ENCODE measurements around the gene GAGE12H. TPM values are rescaled to one million over a fixed set of nuclear protein-coding genes. Genes with fewer than 3 reads are reported as not detected.
A peak's percentile ranks its signal among the peaks of the same experiment; 100 is the strongest.
"Not testable (repeated sequence)": the region's sequence is repeated elsewhere in the genome, so short reads cannot be mapped to it uniquely, and the experiment has no call there.

Gene GAGE12H
- total RNA-seq, 1 experiment from 2014 or later, result not detected

DNA sequence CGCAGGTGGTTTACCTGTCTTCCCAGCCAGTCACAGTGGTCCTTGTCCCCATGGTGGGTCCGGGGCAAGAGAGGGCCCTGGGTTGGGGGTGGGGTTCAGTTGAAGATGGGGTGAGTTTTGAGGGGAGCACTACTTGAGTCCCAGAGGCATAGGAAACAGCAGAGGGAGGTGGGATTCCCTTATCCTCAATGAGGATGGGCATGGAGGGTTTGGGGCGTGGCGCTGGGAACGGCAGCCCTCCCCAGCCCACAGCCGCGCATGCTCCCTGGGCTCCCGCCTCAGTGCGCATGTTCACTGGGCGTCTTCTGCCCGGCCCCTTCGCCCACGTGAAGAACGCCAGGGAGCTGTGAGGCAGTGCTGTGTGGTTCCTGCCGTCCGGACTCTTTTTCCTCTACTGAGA is 9.4 kb downstream of the GAGE12H start, which contains the start of gene GAGE2A:
Gene GAGE2A, plus strand, starts transcription at position 301 of the 400 bp plus-strand sequence. CDS start 1,155 bp downstream, outside the sequence.
- H2AFZ ChIP-seq (ENCODE audit: low read length); H3K9me2 ChIP-seq (replicated peaks; ENCODE audit: insufficient read depth, low read length); H4K20me1 ChIP-seq (ENCODE audit: insufficient read depth, low read depth, low read length); H3K4me3 ChIP-seq (ENCODE audit: low read length); DNase-seq; H3K79me2 ChIP-seq (ENCODE audit: low read length); H3K4me1 ChIP-seq (ENCODE audit: low read length); H3K9ac ChIP-seq (ENCODE audit: low read length); H3K27ac ChIP-seq (ENCODE audit: low read length); H3K36me3 ChIP-seq (ENCODE audit: insufficient read depth, low read length); H3K9me3 ChIP-seq (ENCODE audit: low read length); H3K4me2 ChIP-seq (ENCODE audit: low read depth, low read length, poor library complexity, severe bottlenecking); H3K27me3 ChIP-seq (ENCODE audit: low read length): not testable (repeated sequence)

GRCh38 chrX:49589769-49590478 is 10.2 kb downstream of the GAGE12H start:
- not testable (repeated sequence) for DNase-seq; H3K9me3 ChIP-seq (ENCODE audit: low read length); H4K20me1 ChIP-seq (ENCODE audit: insufficient read depth, low read depth, low read length); H3K4me3 ChIP-seq (ENCODE audit: low read length); H3K27ac ChIP-seq (ENCODE audit: low read length); H3K27me3 ChIP-seq (ENCODE audit: low read length); H3K4me1 ChIP-seq (ENCODE audit: low read length); H2AFZ ChIP-seq (ENCODE audit: low read length); H3K9ac ChIP-seq (ENCODE audit: low read length); H3K4me2 ChIP-seq (ENCODE audit: low read depth, low read length, poor library complexity, severe bottlenecking); H3K36me3 ChIP-seq (ENCODE audit: insufficient read depth, low read length); H3K9me2 ChIP-seq (replicated peaks; ENCODE audit: insufficient read depth, low read length); H3K79me2 ChIP-seq (ENCODE audit: low read length)

DNA sequence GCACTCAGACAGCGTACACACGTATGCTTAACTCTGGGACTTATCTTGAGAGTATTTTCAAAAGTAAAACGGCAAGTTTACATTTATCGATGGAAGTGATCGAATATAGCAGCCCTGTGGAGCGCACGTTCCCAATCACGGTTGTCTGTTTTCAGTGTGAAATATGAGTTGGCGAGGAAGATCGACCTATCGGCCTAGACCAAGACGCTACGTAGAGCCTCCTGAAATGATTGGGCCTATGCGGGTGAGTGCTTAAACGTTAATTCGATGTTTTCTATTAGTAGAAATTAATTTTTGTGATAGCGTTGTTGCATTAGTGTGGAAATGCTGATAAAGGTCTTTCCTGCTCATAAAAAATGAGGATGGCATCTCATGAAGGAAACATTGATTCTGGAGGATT is 10.7 kb downstream of the GAGE12H start:
- H3K4me3 ChIP-seq (ENCODE audit: low read length); H3K4me1 ChIP-seq (ENCODE audit: low read length); H2AFZ ChIP-seq (ENCODE audit: low read length); DNase-seq; H3K27ac ChIP-seq (ENCODE audit: low read length); H3K9me2 ChIP-seq (replicated peaks; ENCODE audit: insufficient read depth, low read length); H4K20me1 ChIP-seq (ENCODE audit: insufficient read depth, low read depth, low read length); H3K27me3 ChIP-seq (ENCODE audit: low read length); H3K36me3 ChIP-seq (ENCODE audit: insufficient read depth, low read length); H3K4me2 ChIP-seq (ENCODE audit: low read depth, low read length, poor library complexity, severe bottlenecking); H3K9ac ChIP-seq (ENCODE audit: low read length); H3K9me3 ChIP-seq (ENCODE audit: low read length); H3K79me2 ChIP-seq (ENCODE audit: low read length): not testable (repeated sequence)

DNA sequence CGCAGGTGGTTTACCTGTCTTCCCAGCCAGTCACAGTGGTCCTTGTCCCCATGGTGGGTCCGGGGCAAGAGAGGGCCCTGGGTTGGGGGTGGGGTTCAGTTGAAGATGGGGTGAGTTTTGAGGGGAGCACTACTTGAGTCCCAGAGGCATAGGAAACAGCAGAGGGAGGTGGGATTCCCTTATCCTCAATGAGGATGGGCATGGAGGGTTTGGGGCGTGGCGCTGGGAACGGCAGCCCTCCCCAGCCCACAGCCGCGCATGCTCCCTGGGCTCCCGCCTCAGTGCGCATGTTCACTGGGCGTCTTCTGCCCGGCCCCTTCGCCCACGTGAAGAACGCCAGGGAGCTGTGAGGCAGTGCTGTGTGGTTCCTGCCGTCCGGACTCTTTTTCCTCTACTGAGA is 19.0 kb downstream of the GAGE12H start, which contains the start of gene GAGE1:
Gene GAGE1, plus strand, starts transcription at position 301 of the 400 bp plus-strand sequence. CDS start 1,155 bp downstream, outside the sequence.
- H4K20me1 ChIP-seq (ENCODE audit: insufficient read depth, low read depth, low read length); H3K9me2 ChIP-seq (replicated peaks; ENCODE audit: insufficient read depth, low read length); H3K27ac ChIP-seq (ENCODE audit: low read length); H3K9ac ChIP-seq (ENCODE audit: low read length); H3K4me3 ChIP-seq (ENCODE audit: low read length); H3K27me3 ChIP-seq (ENCODE audit: low read length); H3K4me1 ChIP-seq (ENCODE audit: low read length); H3K4me2 ChIP-seq (ENCODE audit: low read depth, low read length, poor library complexity, severe bottlenecking); DNase-seq; H3K36me3 ChIP-seq (ENCODE audit: insufficient read depth, low read length); H2AFZ ChIP-seq (ENCODE audit: low read length); H3K9me3 ChIP-seq (ENCODE audit: low read length); H3K79me2 ChIP-seq (ENCODE audit: low read length): not testable (repeated sequence)

DNA sequence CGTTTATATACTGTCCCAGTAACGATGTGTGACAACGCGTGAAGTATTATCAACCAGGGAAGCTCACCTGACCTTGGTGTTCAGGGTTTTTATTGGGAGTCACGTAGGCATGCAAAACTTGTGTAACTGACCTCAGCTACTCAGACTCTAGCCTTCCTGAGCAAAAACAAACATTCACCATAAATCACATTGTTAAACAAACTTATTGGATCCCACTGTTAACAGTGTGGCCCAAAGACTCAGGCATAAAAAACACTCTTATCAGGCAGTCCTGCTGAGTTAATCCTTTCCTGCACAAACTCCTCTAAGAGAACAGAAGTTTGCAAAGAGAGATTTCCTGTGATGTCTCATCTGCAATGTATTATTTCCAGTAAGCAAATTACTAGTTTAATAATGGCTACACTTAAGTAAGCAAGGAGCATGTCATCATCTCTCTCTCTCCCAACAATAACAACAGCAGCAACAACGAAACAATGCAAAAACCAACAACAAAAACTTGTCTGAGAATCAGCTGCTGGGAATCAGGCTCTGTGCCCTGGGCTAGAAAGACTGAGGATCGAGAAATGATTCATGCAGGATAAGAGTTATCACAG is 31.1 kb downstream of the GAGE12H start:
- no peaks in the 10 kb centered on the region for H3K79me2 ChIP-seq (ENCODE audit: low read length)
- H3K9me3 ChIP-seq (ENCODE audit: low read length), result no peaks in the 10 kb centered on the region
- no peaks in the 10 kb centered on the region for H3K27me3 ChIP-seq (ENCODE audit: low read length)
- H3K36me3 ChIP-seq (ENCODE audit: insufficient read depth, low read length), result no peaks in the 10 kb centered on the region
- no peak overlapping the region for H3K27ac ChIP-seq (ENCODE audit: low read length)
- no peak for DNase-seq
- no peak overlapping the region for H2AFZ ChIP-seq (ENCODE audit: low read length)
- H3K4me3 ChIP-seq (ENCODE audit: low read length), result no peak overlapping the region
- no peaks in the 10 kb centered on the region for H4K20me1 ChIP-seq (ENCODE audit: insufficient read depth, low read depth, low read length)
- no peak overlapping the region for H3K9ac ChIP-seq (ENCODE audit: low read length)
- no peaks in the 10 kb centered on the region for H3K4me1 ChIP-seq (ENCODE audit: low read length)
- no peaks in the 10 kb centered on the region for H3K9me2 ChIP-seq (replicated peaks; ENCODE audit: insufficient read depth, low read length)
- H3K4me2 ChIP-seq (ENCODE audit: low read depth, low read length, poor library complexity, severe bottlenecking), result no peak overlapping the region

DNA sequence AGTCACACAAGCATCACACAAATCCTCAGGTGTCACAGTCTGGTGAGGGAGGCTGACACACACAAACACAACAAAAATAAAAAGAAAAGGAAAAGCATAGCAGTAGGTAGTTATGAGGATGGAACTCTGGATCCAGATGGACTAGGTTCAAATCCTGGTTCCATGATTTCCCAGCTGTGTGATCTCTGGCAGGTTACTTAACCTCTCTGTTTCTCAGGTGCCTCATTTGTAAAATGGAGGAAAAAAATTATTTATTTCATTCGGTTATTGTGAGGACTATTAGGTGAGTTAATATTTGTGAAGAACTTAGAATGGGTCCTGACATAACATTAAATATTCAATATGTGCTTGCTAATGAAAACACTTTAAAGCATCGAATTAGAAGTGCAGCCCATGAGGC is 38.8 kb downstream of the GAGE12H start:
- Histone ChIP-seq H3K27me3 (ENCODE audit: low read length) (no peaks in the 10 kb centered on the region), H3K36me3 (ENCODE audit: insufficient read depth, low read length) (no peaks in the 10 kb centered on the region), H3K27ac (ENCODE audit: low read length) (no peak overlapping the region), H3K9me2 (replicated peaks; ENCODE audit: insufficient read depth, low read length) (no peaks in the 10 kb centered on the region), H3K4me2 (ENCODE audit: low read depth, low read length, poor library complexity, severe bottlenecking) (no peak overlapping the region), H3K79me2 (ENCODE audit: low read length) (no peaks in the 10 kb centered on the region), H3K9ac (ENCODE audit: low read length) (no peak overlapping the region), H3K9me3 (ENCODE audit: low read length) (no peaks in the 10 kb centered on the region), H3K4me3 (ENCODE audit: low read length) (no peak overlapping the region), H2AFZ (ENCODE audit: low read length) (no peak overlapping the region), H3K4me1 (ENCODE audit: low read length) (no peaks in the 10 kb centered on the region), H4K20me1 (ENCODE audit: insufficient read depth, low read depth, low read length) (no peaks in the 10 kb centered on the region)
- DNase-seq, result no peak

DNA sequence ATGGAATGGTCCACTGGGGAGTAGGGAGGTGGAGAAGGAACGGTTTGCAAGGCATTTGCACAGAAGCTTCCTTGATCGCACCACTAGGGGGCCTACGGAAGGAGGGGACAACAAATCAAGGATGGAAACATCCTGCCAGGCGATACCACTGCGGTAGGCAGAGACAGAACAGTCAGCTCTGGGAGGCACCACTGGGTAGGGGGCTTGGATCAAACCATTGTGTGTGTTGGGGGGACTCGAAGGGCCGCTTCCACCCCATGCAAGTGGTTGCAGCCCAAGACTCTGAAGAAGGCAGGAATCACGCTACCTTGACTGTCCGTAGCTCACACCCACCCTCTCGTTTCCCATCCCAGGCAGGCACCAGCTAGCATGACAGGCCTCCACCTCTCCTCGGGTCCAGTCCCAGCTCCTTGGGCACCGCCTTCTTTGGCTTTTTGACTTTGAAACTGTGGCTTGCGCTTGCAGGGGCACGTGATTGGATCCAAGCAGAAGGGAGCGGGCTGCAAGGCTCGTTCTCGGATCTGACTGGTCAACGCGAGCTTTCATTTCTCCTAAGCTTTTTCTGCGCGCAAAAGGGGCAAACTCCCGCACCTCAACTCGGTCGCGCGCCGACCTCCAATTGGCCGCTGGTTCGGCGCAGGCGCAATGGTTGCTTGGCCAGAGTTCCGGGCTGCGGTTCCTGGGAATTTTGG is 47.5 kb downstream of the GAGE12H start:
- Histone ChIP-seq H3K4me2 (ENCODE audit: low read depth, low read length, poor library complexity, severe bottlenecking) (no peak overlapping the region), H3K9ac (ENCODE audit: low read length) (no peak overlapping the region), H3K9me3 (ENCODE audit: low read length) (no peaks in the 10 kb centered on the region), H3K27me3 (ENCODE audit: low read length) (no peaks in the 10 kb centered on the region), H2AFZ (ENCODE audit: low read length) (no peak overlapping the region), H3K9me2 (replicated peaks; ENCODE audit: insufficient read depth, low read length) (no peaks in the 10 kb centered on the region), H3K79me2 (ENCODE audit: low read length) (no peaks in the 10 kb centered on the region), H3K4me3 (ENCODE audit: low read length) (no peak overlapping the region), H4K20me1 (ENCODE audit: insufficient read depth, low read depth, low read length) (no peaks in the 10 kb centered on the region), H3K4me1 (ENCODE audit: low read length) (peaks cover 19% of the 10 kb centered on the region), H3K27ac (ENCODE audit: low read length) (no peak overlapping the region), H3K36me3 (ENCODE audit: insufficient read depth, low read length) (no peaks in the 10 kb centered on the region)
- peak; percentile 69 for DNase-seq
